Measurements from ENCODE around the gene TOMM6.

DNA sequence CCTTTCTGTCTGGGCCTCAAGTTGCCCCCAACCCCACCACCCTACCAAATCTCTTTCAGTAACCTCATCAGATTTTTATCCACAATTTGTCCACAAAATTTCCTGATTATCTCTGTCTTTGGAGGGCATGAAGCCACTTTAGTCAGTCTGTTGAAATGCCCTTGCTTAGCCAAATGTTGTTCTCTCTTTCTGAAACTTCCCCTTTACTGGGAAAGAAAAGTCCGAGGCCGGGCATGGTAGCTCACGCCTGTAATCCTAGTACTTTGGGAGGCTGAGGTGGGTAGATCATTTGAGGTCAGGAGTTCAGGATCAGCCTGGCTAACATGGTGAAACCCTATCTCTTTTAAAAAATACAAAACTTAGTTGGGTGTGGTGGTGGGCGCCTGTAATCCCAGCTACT, 33.8 kb downstream of the TOMM6 start:
- TF ChIP-seq POLR2A (IDR thresholded peaks at IDR 0.05; ENCODE audit: low read depth, low read length) (no peak), TAF1 (IDR thresholded peaks at IDR 0.05; ENCODE audit: low read depth, low read length) (no peak)

Data from GM12891 (cell line).